GM12864 (cell line): Measurements from ENCODE around the gene DENND11.
"Not testable (repeated sequence)": the region's sequence is repeated elsewhere in the genome, so short reads cannot be mapped to it uniquely, and the experiment has no call there.

Experiments
- DNase-seq: peaks from one replicate; pipeline ENCODE4 v3.0.0-alpha.2; 2011; ENCODE audit warnings: low read depth
- H3K4me3 ChIP-seq: 2 replicates; pipeline ENCODE4 v1.5.1; 2011; ENCODE audit warnings: mild to moderate bottlenecking, low read depth, low read length, control low read depth
- CTCF ChIP-seq: IDR thresholded peaks from 2 replicates; pipeline ENCODE4 v1.5.1; 2011; ENCODE audit warnings: low read depth, mild to moderate bottlenecking, moderate library complexity, low read length, control low read depth, inconsistent platforms; ENCODE audit errors: missing control alignments

Gene DENND11

GRCh38 chr7:141696348-141696747, 5.6 kb downstream of the DENND11 start:
- H3K4me3 ChIP-seq, result no peak overlapping the region
- TF ChIP-seq CTCF, result no peak
- no peak for DNase-seq

GRCh38 chr7:141695803-141696289, 6.1 kb downstream of the DENND11 start:
- no peak overlapping the region for H3K4me3 ChIP-seq
- DNase-seq, result no peak
- no peak for TF ChIP-seq CTCF

GRCh38 chr7:141693082-141693481, 8.9 kb downstream of the DENND11 start:
- no peak for TF ChIP-seq CTCF
- no peak overlapping the region for H3K4me3 ChIP-seq
- DNase-seq, result no peak

GRCh38 chr7:141691961-141692360, 10.0 kb downstream of the DENND11 start:
- TF ChIP-seq CTCF, result no peak

GRCh38 chr7:141691540-141691939, 10.4 kb downstream of the DENND11 start:
- DNase-seq, result no peak
- H3K4me3 ChIP-seq, result no peak overlapping the region
- TF ChIP-seq CTCF, result no peak

More at GRCh38 chr7:141691961-141692360, 10.0 kb downstream of the DENND11 start:
- no peak overlapping the region for H3K4me3 ChIP-seq
- no peak for DNase-seq

GRCh38 chr7:141689072-141689825, 12.7 kb downstream of the DENND11 start:
- not testable (repeated sequence) for DNase-seq, H3K4me3 ChIP-seq

GRCh38 chr7:141688043-141688442, 13.9 kb downstream of the DENND11 start:
- H3K4me3 ChIP-seq, result no peak overlapping the region
- TF ChIP-seq CTCF, result no peak

More at GRCh38 chr7:141688043-141688442, 13.9 kb downstream of the DENND11 start:
- no peak for DNase-seq
